Measurements from ENCODE around the gene GRIA1.
A peak's percentile ranks its signal among the peaks of the same experiment; 100 is the strongest.

Gene GRIA1

DNA sequence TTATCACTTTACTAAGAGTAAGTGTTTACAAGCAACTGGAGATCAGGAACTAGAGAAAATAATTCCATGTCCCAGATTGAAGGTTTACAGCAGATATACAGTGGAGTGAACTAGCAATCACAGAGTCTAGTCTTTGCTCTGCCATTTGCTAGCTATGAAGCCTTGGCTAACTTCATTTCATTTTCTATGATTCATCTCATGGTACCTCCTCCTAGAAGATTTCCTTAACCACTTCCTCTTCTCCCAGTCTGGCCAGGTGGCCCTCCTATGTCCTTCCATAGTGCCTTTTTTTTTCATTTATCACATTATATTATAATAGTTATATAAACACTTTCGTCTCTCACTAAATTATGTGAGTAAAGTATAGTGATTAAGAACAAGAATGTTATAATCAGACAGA lies 52.1 kb downstream of the GRIA1 start:
- no peak overlapping the region for H3K4me3 ChIP-seq (replicated peaks; ENCODE audit: low read depth, low read length)
- DNase-seq (ENCODE audit: low read depth): peak; percentile 19
- TF ChIP-seq, protein P1, sequence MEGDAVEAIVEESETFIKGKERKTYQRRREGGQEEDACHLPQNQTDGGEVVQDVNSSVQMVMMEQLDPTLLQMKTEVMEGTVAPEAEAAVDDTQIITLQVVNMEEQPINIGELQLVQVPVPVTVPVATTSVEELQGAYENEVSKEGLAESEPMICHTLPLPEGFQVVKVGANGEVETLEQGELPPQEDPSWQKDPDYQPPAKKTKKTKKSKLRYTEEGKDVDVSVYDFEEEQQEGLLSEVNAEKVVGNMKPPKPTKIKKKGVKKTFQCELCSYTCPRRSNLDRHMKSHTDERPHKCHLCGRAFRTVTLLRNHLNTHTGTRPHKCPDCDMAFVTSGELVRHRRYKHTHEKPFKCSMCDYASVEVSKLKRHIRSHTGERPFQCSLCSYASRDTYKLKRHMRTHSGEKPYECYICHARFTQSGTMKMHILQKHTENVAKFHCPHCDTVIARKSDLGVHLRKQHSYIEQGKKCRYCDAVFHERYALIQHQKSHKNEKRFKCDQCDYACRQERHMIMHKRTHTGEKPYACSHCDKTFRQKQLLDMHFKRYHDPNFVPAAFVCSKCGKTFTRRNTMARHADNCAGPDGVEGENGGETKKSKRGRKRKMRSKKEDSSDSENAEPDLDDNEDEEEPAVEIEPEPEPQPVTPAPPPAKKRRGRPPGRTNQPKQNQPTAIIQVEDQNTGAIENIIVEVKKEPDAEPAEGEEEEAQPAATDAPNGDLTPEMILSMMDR (IDR thresholded peaks at IDR 0.05; ENCODE audit: low read length, missing control alignments): no peak

DNA sequence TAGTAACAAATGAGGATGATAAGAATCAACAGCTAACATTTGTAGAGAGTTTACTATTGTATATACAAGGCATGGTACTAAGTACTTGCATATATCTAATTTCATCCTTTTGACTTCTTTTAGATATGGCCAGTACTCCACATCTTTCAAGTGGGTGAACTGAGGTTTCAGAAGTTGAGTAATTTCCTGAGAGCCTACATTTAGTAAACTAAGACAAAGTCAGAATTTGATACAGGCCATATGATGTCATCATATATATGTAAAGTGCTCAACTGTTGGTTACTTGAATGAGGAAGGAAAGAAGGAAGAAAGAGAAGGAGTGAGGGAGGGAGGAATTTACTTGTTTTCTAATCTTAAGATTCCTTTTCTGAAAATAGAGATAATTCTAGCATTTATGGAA lies 52.8 kb downstream of the GRIA1 start:
- H3K4me3 ChIP-seq (replicated peaks; ENCODE audit: low read depth, low read length): no peak overlapping the region
- TF ChIP-seq, protein P1 (IDR thresholded peaks at IDR 0.05; ENCODE audit: low read length, missing control alignments): no peak
- peak; percentile 22 for DNase-seq (ENCODE audit: low read depth)

DNA sequence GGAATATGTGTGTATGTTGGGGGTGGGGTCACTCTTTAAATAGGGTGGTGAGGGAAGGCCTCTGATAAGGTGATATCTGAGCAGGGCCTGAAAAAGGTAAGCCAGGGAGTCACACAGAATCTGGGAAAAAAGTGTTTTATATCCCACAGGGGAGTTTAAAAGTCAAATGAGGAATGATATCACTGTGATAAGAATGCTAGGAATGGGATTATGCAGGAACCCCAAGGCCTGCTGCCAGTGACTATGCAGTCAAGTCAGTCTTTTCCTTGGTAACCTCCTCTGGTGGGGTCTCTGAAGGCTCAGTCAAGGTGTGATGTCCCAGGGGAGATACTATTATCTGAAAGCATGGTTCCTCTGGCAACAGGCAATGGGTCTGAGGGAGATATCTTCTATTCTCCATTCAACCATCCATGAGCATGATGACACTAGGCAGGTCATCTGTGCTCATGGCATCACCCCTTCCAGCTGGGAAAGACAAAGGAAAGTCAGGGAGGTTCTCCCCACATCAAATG lies 53.5 kb downstream of the GRIA1 start:
- TF ChIP-seq, protein P1 (IDR thresholded peaks at IDR 0.05; ENCODE audit: low read length, missing control alignments): no peak
- no peak for DNase-seq (ENCODE audit: low read depth)
- no peak overlapping the region for H3K4me3 ChIP-seq (replicated peaks; ENCODE audit: low read depth, low read length)

DNA sequence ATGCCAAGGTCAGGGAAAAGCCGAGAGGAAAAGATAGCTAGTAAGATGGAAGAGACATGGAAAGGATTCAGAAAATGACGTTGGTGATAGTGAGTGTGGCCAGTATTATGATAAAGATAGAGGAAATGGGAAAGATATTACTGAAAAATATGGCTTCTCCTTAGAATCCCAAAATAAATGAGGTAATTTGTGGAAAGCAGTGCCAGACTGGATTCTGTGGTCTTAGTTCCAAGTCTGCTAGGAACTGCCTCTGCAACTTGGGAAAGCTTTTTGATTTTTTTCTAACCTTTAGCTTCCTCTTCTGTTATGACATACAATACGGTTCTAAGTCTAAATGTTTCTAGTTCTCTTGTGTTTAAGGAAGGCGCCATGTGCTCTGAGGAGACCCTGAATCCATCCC lies 54.2 kb downstream of the GRIA1 start:
- no peak overlapping the region for H3K4me3 ChIP-seq (replicated peaks; ENCODE audit: low read depth, low read length)
- TF ChIP-seq, protein P1 (IDR thresholded peaks at IDR 0.05; ENCODE audit: low read length, missing control alignments): no peak
- DNase-seq (ENCODE audit: low read depth): no peak

DNA sequence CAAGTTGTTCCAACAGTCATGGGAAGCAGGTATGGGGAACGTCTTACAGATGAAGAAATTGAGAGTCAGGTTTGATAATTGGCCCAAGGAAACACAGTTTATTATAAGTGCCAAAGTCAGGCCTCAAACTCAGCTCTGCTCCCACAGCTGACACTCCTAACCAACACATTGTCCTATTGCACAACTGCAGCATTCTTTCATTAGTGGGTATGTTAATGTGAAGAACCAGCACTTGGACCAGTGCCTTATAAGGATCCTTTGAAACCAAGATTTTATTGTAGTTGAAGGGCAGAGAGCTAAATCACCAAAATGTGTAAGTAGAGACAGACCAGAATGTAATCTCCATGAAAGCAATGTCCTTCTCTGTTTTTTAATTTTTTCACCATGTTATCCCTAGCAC lies 56.1 kb downstream of the GRIA1 start:
- TF ChIP-seq, protein P1 (IDR thresholded peaks at IDR 0.05; ENCODE audit: low read length, missing control alignments): no peak
- peak; percentile 44 for DNase-seq (ENCODE audit: low read depth)
- no peak overlapping the region for H3K4me3 ChIP-seq (replicated peaks; ENCODE audit: low read depth, low read length)

DNA sequence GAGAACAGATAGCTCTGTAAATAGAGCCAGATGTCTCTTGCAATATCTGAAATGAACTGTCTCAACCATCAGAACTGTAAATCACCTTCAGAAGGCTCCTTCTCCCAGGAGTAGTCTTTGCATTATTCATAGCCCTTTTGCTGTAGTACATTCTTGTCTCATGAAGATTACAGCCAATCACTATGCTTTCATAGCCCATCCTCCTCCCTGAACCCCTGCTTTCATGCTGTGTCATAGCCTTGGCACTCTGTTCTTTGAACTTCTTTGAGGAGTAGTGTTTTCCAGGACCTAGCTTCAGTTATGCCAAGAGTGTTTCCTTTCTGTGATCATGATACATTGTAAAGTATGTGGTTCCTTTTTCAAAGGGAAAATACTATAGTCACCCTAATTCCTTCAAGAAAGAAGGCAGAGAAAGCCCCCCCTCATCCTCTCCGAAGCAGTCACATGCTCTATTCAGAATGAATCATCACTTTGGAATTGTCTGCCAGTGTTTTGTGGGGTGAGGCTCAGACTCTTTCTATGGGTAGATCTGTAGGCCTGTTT lies 61.1 kb downstream of the GRIA1 start:
- DNase-seq (ENCODE audit: low read depth): peak; percentile 89
- H3K4me3 ChIP-seq (replicated peaks; ENCODE audit: low read depth, low read length): no peak overlapping the region
- TF ChIP-seq, protein P1 (IDR thresholded peaks at IDR 0.05; ENCODE audit: low read length, missing control alignments): no peak

DNA sequence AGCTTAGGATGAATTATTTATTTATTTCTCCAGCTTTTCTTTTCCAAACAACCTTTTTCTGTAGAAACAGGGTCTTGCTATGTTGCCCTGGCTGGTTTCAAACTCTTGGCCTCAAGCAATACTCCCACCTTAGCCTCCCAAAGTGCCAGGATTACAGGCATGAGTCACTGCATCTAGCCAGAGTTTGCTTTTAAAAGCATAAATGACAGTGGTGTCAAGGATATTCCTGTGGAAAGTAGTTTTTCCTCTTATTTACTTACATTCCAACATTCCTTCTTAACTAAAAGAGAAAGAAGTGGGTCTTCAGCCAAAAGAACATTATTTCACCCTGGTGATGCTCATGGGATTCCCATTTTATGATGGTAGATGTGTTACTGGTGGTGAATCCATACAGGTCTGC lies 62.4 kb downstream of the GRIA1 start:
- DNase-seq (ENCODE audit: low read depth): peak; percentile 30
- H3K4me3 ChIP-seq (replicated peaks; ENCODE audit: low read depth, low read length): no peak overlapping the region
- TF ChIP-seq, protein P1 (IDR thresholded peaks at IDR 0.05; ENCODE audit: low read length, missing control alignments): no peak

Data from fibroblast of pulmonary artery (primary cell).